BJ (cell line): Measurements from ENCODE around the gene NKAIN2. TPM values are rescaled to one million over a fixed set of nuclear protein-coding genes. Genes with fewer than 3 reads are reported as not detected.

Experiments used
- CTCF ChIA-PET: fragments of 350-600 bp; formaldehyde crosslinking; extraction: SDS; loops from one replicate; lab custom pipeline; 2021; ENCODE audit warnings: antibody characterized with exemption, inconsistent platforms; lab: Yijun Ruan, JAX
- POLR2A ChIA-PET: fragments of 300-600 bp; sonication (Branson Sonifier 250); formaldehyde crosslinking; extraction: SDS; loops from one replicate; lab custom pipeline; 2021; ENCODE audit warnings: antibody characterized with exemption; lab: Charles Lee
- DNase-seq: peaks from one replicate; pipeline ENCODE4 v3.0.0-alpha.2; 2011; ENCODE audit warnings: low read depth
- H3K27me3 ChIP-seq: 2 replicates; pipeline ENCODE4 v1.6.0; 2011; ENCODE audit warnings: low read length; ENCODE audit not compliant: control insufficient read depth, insufficient read depth
- H3K36me3 ChIP-seq: 2 replicates; pipeline ENCODE4 v1.5.1; 2011; ENCODE audit warnings: low read length; ENCODE audit not compliant: control insufficient read depth, insufficient read depth
- H3K4me3 ChIP-seq: 2 replicates; pipeline ENCODE4 v1.5.1; 2011; ENCODE audit warnings: low read depth, mild to moderate bottlenecking, control low read depth, low read length
- polyA plus RNA-seq: library from polyadenylated mRNA; depleted of rRNA; stranded (reverse); fragments of >200 nt; gene quantifications from 2 replicates; pipeline ENCODE4 v1.2.3, GENCODE V29; 2011
- TF ChIP-seq, protein P1 (sequence below): IDR thresholded peaks from 2 replicates; pipeline ENCODE4 v1.5.1; 2011; ENCODE audit warnings: low read depth, mild to moderate bottlenecking, control low read depth, inconsistent platforms, low read length, moderate library complexity; ENCODE audit not compliant: insufficient read depth

The NKAIN2 gene
- polyA plus RNA-seq, 1 experiment: not detected

DNA sequence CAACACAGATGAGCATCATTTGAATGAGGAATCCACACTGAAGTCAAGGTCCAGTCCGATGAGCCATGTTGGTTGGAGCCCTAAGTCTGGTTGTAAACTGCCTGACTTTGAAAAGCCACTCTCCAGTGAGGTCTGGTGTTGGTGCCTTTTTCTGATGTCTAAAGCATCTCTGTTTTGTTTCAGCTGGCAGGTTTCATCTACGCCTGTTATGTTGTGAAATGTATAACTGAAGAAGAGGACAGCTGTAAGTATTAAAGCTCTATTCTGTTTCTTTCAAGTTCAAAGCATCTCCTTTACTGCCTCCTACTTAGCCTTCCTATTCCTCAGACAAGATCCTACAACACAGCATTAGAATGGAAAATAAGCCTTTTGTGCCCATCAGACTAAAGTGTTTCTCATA is 987.5 kb downstream of the NKAIN2 start:
- CTCF ChIA-PET: no interaction called here
- Histone ChIP-seq H3K4me3 (no peak overlapping the region), H3K27me3 (no peaks in the 10 kb centered on the region), H3K36me3 (no peaks in the 10 kb centered on the region)
- TF ChIP-seq, protein P1, sequence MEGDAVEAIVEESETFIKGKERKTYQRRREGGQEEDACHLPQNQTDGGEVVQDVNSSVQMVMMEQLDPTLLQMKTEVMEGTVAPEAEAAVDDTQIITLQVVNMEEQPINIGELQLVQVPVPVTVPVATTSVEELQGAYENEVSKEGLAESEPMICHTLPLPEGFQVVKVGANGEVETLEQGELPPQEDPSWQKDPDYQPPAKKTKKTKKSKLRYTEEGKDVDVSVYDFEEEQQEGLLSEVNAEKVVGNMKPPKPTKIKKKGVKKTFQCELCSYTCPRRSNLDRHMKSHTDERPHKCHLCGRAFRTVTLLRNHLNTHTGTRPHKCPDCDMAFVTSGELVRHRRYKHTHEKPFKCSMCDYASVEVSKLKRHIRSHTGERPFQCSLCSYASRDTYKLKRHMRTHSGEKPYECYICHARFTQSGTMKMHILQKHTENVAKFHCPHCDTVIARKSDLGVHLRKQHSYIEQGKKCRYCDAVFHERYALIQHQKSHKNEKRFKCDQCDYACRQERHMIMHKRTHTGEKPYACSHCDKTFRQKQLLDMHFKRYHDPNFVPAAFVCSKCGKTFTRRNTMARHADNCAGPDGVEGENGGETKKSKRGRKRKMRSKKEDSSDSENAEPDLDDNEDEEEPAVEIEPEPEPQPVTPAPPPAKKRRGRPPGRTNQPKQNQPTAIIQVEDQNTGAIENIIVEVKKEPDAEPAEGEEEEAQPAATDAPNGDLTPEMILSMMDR: no peak
- POLR2A ChIA-PET: no interaction called here
- no peak for DNase-seq

DNA sequence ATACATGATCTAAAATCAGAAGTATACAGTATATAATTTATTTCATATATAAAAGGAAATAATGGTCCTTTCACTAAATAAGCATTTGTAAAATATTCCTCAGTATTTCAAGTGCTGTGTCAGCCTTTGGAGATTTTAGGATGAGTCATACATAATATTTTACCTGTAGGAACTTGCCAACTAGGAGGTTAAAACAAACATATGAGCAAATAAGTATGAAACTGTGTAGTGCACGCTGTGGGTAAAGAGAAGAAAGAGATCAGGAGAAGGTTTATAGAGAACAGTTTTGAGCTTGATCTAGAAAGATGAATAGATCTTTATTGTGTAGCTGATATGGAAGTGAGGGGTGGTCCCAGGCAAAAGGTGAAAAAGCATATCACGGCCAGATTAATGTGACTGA is 988.7 kb downstream of the NKAIN2 start:
- no peaks in the 10 kb centered on the region for H3K27me3 ChIP-seq
- TF ChIP-seq, protein P1: no peak
- H3K4me3 ChIP-seq: no peak overlapping the region
- ChIA-PET POLR2A (no interaction called here), CTCF (no interaction called here)
- no peaks in the 10 kb centered on the region for H3K36me3 ChIP-seq
- no peak for DNase-seq

DNA sequence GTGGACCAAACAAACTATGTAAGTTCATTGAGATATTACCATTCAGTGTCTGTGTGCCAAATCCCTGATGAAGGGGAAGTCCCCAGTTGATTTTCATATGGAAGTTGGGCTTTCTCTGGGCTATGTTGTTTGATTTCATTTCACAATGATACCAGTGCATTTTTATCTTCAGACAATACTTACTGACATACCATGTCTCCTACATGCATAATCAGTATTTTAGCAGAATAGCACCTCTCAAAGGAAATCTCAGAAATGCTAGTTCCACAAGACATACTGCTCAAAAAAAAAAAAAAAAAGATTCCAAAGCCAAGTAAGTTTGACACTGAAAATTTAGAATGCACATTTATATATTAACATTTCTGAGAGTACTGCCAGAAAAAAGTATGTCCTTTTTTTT is 989.7 kb downstream of the NKAIN2 start:
- no peak for DNase-seq
- no peak overlapping the region for H3K4me3 ChIP-seq
- ChIA-PET POLR2A (no interaction called here), CTCF (no interaction called here)
- TF ChIP-seq, protein P1: no peak
- no peaks in the 10 kb centered on the region for H3K27me3 ChIP-seq
- H3K36me3 ChIP-seq: no peaks in the 10 kb centered on the region

DNA sequence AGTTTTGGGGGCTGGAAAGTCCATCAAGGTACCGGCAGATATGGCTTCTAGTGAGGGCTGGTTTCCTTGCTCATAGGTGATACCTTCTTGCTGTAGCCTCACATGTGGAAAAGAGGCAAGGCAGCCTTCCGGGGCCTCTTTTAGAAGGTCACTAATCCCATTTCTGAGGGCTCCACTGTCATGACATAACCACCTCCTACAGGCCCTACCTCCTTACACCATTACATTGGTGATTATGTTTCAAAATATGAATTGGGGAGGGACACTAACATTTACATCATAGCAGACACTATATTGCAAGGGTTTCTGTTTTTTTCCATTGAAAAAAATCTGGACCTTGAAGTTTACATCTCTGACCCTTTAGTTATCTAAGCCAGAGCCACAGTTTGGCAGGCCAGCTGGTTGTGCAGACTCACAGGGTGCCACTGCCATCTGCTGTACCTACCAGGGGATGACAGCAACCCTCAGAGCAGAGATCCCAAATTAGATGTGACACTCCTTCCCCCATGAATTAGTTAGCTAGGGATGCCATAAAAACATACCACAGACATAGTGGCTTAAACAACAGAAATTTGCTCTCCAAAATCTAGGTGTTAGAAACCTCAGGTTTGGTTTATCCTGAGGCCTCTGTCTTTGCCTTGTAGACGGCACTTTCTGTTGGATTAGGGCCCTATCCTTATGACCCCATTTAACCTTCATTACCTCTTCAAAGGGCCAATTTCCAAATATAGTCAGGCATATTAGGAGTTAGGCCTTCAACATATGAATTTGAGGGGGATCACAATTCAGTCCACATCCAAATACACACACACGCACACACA is 992.2 kb downstream of the NKAIN2 start:
- POLR2A ChIA-PET: no interaction called here
- no peaks in the 10 kb centered on the region for H3K36me3 ChIP-seq
- no peak for DNase-seq
- CTCF ChIA-PET: no interaction called here
- H3K4me3 ChIP-seq: no peak overlapping the region
- H3K27me3 ChIP-seq: no peaks in the 10 kb centered on the region
- TF ChIP-seq, protein P1: no peak; the same call in 1 of the 2 replicates

DNA sequence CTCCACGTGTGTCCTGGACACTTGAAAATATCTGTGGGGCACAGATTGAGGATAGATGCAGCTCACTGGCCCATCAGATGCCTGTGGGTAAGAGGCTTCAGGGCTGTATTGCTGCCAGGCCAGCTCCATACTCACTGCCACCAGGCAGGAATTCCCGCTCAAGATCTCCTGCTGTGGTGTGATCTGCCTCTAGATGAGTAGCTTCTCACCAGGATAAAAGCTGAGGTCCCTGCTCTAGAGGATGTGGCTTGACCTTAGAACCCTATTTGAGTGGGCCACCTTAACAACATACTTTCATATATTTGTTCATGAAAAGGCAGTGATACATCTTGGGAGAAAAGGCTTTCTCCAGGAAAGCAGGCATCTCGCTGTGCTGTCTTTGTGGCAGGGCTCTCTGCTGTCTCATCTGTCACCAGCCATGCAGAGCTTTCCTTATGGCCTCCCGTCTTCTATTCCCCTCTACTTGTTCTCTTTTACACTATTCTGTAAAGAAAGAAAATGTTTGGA is 992.9 kb downstream of the NKAIN2 start:
- TF ChIP-seq, protein P1: no peak
- ChIA-PET CTCF (no interaction called here), POLR2A (no interaction called here)
- Histone ChIP-seq H3K36me3 (no peaks in the 10 kb centered on the region), H3K4me3 (no peak overlapping the region), H3K27me3 (no peaks in the 10 kb centered on the region)
- DNase-seq: no peak
